Fibroblast of peridontal ligament (primary cell): ENCODE data around the gene DEGS1.

Experiments
- DNase-seq: peaks from one replicate; pipeline ENCODE4 v3.0.0-alpha.2; 2010; ENCODE audit errors: extremely low read depth

DEGS1 gene

DNA sequence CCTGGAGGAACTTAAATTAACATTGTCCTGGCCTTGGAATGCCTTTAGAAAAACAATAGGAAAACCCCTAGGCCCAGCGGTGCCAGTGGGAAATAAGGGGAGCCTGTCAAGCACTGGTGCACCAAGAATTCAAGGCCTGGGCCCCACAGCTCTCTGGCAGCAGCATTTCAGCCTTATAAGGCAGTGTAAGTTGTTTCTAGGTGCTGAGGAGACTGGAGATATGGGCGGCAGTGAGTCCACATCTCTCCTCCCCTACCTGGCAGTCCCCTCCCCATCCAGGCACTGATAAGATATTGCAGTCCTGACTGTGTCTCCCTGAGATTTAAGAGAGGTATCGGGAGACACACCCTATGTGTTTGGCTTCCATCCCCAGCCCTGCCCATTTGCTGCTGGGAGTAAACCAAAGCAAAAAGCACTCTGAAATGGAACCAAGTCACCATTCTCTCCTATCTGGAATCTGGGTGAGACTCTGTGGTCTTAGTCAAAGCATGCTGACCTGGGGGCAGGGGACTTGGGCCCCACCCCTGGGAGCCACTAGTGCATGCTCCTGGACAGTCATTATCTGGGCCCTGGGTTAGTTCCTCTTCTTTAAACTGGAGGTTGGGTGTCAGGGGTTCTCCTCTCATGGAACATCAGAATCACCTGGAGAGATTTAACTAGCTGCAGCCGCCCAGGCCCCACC is 30.5 kb downstream of the DEGS1 start:
- DNase-seq, result no peak

DNA sequence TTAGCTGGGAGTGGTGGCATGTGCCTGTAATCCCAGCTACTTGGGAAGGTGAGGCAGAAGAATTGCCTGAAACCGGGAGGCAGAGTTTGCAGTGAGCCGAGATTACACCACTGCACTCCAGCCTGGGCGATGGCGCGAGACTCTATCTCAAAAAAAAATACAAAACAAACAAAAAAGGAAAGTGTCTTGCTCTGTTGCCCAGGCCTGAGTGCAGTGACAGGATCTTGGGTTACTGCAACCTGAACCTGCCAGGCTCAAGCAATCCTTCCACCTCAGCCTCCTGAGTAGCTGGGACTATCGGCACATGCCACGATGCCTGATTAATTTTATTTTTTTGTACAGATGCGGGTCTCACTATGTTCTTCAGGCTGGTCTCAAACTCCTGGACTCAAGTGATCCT is 33.3 kb downstream of the DEGS1 start:
- no peak for DNase-seq

DNA sequence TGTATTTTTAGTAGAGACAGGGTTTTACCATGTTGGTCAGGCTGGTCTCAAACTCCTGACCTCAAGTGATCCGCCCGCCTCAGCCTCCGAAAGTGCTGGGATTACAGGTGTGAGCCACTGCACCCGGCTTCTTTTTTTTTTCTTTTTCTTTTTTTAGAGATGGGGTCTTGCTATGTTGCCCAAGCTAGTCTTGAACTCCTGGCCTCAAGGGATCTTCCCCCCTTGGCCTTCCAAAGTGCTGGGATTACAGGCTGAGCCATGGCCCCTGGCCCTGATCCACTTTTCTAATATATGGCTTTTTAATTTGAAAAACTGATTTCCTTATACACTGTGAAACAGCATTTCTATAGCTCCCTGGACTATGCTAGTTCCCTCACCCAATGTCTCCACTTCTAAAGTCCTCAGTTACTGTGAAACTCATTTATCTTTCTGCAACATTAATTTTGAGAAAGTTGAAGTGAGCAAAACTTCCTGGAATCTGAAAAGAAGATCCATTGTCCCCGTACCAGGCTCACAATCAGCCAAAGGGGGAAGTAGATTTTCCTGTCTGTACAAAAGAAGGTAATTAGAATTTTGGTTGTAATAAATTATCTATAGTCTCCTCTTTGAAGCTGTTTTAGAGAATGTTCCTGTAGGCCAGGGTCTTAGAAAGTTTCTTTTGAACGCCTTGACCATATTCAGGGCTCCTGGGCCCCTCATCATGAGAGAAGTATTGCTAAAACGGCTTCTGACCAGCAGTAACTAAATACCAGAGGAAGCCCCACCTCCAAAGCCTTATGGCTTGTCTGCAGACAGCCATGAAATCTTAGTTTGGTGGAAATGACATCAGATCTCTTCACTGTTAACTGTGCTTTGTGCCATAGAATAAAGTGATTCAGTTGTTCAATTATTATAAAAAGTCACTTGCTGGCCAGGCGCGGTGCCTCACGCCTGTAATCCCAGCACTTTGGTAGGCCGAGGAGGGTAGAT is 34.9 kb downstream of the DEGS1 start:
- DNase-seq, result no peak

DNA sequence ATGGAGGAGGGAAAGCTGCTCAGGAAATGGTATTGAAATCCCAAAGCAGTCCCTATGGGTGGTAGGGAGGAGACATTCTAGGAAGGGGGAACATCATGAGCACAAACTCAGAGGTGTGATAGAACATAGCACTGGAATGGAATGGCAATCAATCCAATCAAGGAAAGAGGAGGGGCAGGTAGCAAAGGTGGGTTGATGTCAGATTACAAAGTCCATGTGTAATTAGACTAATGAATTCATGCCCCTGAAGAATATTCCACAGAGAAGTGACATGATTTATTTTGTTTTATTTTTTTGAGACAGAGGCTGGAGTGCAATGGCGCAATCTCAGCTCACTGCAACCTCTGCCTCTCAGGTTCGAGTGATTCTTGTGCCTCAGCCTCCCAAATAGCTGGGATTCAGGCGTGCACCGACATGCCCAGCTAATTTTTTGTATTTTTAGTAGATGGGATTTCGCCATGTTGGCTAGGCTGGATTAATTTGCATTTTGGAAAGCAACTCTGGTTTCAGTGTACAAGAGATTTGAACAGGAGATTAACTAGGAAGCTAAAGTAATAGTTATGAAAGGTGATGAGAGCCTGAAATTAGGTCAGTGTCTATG is 36.1 kb downstream of the DEGS1 start:
- DNase-seq, result no peak

DNA sequence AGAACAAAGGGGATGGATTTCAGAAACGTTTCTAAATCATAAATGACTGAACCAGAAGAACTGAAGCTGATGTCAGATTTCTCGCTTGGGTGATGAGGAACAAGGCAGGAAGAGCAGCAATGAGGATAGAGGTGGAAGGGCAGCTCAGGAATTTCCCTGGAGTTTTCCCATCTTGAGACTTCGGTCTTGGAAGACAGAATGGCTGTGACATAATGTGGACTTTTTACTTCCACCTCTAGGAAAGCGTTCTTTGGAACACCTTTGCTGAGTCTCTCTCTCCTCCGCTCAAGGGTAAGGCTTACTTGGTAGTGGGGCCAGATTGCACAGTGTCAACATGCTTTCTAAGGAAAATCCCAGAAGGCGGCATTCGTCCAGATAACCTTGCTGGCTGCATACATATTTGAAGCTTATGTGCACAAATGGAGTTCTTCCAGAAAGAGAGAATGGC is 36.6 kb downstream of the DEGS1 start:
- DNase-seq, result no peak

DNA sequence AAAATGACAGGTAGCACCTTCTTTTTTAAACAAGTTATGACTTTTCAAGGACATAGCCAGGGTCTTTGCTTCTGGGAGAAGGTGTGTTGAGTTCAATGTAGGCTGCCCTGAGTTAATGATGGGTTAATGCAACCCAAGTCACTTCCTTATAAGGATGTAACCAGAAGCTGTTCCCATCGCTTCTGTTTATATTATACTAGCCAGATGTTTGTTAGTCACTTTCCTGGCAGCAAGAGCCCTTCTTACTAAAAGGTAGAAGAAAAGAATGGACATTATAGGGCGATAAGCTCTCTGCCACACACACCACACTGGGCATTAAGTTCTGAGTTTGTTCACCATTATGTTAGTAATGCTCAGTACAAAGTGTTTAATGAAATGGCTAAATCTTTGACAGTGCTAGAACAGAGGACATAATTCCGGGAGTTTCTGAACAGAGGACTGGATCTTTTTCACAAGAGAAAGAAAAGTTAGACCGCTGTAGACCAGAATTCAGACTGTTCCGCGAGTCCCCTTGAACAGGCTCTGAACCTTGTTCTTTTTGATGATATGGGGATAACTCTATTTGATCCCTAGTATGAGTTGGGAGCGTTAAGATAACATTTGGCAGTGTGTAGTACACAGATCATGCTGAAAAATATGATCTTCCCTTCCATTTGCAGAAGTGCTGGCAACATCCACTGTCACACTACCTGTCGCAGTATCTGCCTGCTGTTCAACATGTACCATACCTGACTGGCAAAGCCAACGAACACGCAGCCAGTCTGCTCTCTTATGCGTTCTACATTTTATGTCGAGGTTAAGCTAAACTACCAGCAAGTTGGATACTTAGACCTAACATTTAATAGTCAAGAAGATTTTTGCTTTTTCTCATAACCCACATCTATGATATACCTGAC is 41.0 kb downstream of the DEGS1 start:
- DNase-seq, result peak; percentile 90

DNA sequence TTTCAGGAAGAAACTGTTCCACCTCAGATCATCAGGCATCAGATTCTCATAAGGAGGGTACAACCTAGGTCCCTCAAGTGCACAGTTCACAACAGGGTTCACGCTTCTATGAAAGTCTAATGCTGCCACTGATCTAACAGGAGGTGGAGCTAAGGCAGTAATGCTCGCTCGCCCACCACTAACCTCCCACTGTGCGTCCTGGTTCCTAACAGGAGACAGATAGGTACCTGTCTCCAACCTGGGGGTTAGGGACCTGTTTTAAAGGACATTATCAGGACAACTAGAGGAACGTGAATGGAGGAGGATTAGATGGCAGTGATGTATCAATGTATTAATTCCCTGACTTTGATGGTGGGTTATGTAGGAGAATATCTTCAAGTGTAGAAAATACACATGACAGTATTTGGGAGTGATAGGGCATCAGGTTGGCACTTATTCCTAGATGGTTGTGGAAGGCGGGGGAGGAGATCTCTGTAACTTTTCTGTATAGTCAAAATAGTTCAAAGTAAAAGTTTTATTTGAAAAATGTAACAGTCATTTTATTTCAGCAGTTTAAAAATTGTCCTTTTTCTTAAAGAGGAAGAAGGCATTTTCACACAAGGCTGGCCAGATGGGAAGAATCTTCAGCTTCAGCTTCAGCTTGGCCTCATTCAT is 43.9 kb downstream of the DEGS1 start:
- no peak for DNase-seq

DNA sequence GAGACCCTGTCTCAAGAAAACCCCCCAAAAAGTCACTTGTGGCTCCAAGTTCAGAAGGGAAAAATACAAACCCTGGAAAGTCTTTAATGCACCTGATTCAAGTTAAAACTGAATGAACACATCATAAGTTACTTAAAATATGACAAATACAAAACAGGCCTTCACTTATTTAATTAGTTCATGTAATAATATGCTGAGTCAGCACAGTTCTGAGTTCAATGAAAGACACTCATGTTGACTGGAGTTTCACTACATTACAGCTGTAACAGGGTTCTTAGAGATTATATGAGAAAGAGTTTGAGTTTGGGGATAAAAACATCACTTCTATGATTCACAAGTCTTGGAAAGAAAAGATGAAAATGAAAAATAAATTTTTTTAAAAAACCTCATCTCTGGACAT is 51.0 kb downstream of the DEGS1 start:
- DNase-seq, result no peak

DNA sequence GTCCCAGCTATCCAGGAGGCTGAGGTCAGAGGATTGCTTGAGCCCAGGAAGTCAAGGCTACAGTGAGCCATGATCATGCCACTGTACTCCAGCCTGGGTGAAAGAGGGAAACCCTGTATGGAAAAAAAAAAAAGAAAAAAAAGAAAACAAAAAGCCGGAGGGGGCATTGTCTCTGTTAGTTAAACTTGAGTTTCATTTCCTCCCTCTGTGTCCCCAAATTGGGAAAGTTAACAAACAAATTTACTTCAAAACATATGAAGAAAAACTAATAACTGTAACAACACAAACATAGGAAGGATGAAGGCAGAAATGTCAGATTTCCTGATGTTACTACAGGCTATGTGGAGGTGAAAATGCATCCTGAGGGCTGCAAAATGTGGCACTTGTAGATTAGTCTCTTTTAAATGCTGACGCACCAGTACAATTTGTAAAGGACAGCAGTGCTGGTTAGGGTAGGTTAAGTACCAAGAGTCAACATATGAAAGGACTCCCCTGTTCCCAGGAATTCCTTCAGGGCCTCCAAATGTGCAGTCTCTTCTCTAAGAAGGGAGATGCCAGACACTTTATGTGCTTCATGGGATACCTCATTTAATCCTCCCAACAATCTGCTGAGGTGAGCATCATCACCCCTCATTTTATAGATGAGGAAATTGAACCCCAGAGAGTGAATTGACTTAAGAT is 52.9 kb downstream of the DEGS1 start:
- no peak for DNase-seq

DNA sequence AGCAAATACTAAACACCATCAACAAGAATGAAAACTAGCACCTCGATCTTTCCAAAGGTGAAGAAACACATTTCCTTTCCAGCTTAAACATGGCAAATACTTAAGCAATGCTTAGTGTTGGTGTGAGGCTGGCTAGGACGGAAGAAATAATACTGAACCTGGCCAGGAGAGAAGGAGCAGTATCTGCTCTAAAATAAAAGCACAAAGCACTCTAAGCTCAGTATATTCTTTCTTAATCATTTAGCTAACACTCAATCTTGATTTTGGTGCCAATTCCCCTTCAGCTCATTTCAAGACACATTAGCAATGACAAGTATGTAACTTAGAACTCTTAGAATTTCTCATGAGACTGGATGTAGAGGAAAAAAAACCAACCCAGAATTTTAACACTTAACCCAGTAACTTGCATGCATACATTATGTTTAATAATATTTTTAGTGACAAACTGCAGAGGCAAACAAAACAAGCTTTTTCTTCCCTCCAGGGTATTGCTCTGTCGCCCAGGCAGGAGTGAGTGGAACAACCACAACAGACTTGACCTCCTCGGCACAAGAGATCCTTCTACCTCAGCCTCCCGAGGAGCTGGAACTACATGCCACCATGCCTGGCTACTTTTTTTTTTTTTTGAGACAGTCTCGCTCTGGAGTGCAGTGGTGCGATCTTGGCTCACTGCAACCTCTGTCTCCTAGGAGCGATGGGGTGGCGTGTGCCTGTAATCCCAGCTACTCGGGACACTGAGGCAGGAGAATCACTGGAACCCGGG is 54.3 kb downstream of the DEGS1 start:
- no peak for DNase-seq

DNA sequence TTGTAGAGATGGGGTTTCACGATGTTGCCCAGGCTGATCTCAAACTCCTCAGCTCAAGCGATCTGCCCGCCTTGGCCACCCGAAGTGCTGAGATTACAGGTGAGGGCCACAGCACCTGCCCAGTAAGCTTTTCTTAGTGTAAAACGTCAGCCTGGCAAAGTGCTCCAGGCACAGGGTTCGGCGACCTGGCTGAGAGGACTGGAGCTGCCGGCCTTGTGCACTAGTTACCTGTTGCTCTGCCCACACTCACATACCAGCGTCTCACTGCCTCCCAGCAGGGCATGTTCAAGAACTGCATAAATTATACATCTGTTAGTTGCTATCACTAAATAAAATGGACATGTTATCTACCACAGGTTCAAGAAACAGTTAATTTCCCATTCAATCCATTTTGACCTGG is 55.2 kb downstream of the DEGS1 start:
- no peak for DNase-seq

DNA sequence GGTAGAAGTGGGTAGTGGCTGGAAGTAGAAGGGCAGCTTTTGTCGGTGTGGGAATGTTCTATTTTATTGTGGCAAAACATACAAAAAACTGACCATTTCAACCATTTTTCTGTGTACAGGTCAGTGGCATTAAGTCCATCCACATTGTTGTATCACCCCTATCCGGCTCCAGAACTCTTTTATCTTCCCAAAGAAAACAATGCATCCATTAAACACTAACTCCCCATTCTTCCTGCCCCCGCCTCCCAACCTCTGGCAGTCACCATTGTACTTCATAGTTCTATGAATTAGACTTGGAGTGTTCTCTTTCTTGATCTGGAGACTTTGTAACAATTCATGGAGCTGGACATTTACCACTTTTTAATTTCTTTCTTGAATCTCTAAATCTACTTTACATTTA is 55.7 kb downstream of the DEGS1 start:
- DNase-seq, result no peak
